Sigmoid colon (tissue), 4 donors: Measurements from ENCODE around the gene HNRNPU.

ENCODE experiments used
- POLR2A ChIP-seq, 2 donors: fragments of 450-650 bp; IDR thresholded peaks; one replicate each; pipeline ENCODE4 v1.6.1; 2016; ENCODE audit warnings: antibody characterized with exemption in 2 of 2, mild to moderate bottlenecking in 2 of 2, moderate library complexity in 2 of 2
- POLR2AphosphoS5 ChIP-seq, 4 donors: sonication (generic); formaldehyde crosslinking; IDR thresholded peaks; one replicate each; pipeline ENCODE4 v1.6.1; 2017; ENCODE audit warnings: antibody characterized with exemption in 4 of 4

DNA sequence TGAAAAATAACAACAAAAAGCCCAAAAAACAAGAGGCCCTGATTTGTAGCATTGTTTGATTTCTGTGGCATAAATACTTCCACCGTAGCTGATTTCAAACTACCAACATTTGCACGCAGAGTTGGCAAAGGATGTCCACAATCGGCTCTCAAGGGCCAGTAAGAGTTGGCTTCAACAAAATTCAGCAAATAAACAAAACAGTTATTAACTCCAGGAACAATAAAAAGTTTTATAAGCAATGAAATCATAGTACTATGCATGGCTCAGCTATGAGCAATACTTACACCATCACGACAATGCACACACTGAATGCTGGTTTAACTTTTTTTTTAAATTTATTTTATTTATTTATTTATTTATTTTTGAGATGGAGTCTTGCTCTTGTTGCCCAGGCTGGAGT is 37.6 kb downstream of the HNRNPU start:
- TF ChIP-seq POLR2A (IDR thresholded peaks at IDR 0.05) = no peak
- no peak for TF ChIP-seq POLR2AphosphoS5 (IDR thresholded peaks at IDR 0.05)
